ENCODE measurements around the gene CXXC1.

DNA sequence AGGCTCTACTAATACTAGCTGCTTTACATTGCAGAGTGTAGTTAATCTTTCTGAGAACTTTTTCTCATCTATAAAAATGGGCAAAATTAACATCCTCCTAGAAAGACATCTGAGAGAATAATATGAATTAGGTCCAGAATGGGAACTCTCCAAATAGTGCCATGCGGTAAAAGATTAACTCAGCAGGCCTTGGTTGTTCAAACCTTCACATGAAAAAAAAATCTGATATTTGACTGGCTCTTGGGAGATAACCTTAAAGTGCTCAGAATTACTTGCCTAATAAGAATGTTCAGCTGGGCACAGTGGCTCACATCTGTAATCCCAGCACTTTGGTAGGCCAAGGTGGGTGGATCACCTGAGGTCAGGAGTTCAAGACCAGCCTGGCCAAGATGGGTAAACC, 5.5 kb upstream of the CXXC1 start:
- TF ChIP-seq, protein P1, sequence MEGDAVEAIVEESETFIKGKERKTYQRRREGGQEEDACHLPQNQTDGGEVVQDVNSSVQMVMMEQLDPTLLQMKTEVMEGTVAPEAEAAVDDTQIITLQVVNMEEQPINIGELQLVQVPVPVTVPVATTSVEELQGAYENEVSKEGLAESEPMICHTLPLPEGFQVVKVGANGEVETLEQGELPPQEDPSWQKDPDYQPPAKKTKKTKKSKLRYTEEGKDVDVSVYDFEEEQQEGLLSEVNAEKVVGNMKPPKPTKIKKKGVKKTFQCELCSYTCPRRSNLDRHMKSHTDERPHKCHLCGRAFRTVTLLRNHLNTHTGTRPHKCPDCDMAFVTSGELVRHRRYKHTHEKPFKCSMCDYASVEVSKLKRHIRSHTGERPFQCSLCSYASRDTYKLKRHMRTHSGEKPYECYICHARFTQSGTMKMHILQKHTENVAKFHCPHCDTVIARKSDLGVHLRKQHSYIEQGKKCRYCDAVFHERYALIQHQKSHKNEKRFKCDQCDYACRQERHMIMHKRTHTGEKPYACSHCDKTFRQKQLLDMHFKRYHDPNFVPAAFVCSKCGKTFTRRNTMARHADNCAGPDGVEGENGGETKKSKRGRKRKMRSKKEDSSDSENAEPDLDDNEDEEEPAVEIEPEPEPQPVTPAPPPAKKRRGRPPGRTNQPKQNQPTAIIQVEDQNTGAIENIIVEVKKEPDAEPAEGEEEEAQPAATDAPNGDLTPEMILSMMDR (IDR thresholded peaks at IDR 0.05; ENCODE audit: insufficient read depth, low read length, poor library complexity, severe bottlenecking) = no peak
- TF ChIP-seq EZH2phosphoT487 (conservative IDR thresholded peaks at IDR 0.05; ENCODE audit: low read length) = no peak

Data from SU-DHL-6 (cell line).